IMR-90 (cell line): ENCODE results near the gene ADPRHL1. TPM values are rescaled to one million over a fixed set of nuclear protein-coding genes. Genes with fewer than 3 reads are reported as not detected.

Source experiments
- ATAC-seq: fragments of 200-7000 bp; cut with Tn5 transposase; 2 replicates; pipeline ENCODE4 v1.9.1; 2020; ENCODE audit warnings: low read depth, mild to moderate bottlenecking, moderate library complexity
- BruUV-seq: library from RNA; stranded (reverse); fragments of 400-500 nt; replicated peaks from 2 replicates; lab custom pipeline; 2021; lab: Mats Ljungman, UMichigan
- CTCF ChIA-PET: fragments of 300-600 bp; formaldehyde crosslinking; extraction: SDS; loops from one replicate; lab custom pipeline; 2021; ENCODE audit warnings: antibody characterized with exemption; lab: Yijun Ruan, JAX
- POLR2A ChIA-PET: fragments of 300-600 bp; sonication (Branson Sonifier 250); formaldehyde crosslinking; loops from one replicate; lab custom pipeline; 2022; ENCODE audit warnings: antibody characterized with exemption; ENCODE audit not compliant: unreplicated experiment; lab: Charles Lee
- DNase-seq: peaks from one replicate; pipeline ENCODE4 v3.0.0; 2013
- H2AFZ ChIP-seq: replicated peaks from 2 replicates; pipeline ENCODE3; 2013; ENCODE audit warnings: low read length, mild to moderate bottlenecking; ENCODE audit not compliant: poor library complexity
- H2AK5ac ChIP-seq: 2 replicates; pipeline ENCODE4 v1.6.1; 2013; ENCODE audit warnings: low read depth, low read length, inconsistent platforms
- H2AK9ac ChIP-seq: replicated peaks from 2 replicates; pipeline ENCODE3; 2013; ENCODE audit warnings: mild to moderate bottlenecking, low read depth, low read length, moderate library complexity; ENCODE audit not compliant: poor library complexity
- H2BK120ac ChIP-seq: 2 replicates; pipeline ENCODE4 v1.6.1; 2013; ENCODE audit warnings: low read depth, low read length, inconsistent platforms
- H2BK15ac ChIP-seq: 3 replicates; pipeline ENCODE4 v1.6.1; 2013; ENCODE audit warnings: low read depth, low read length, inconsistent platforms
- H2BK20ac ChIP-seq: 2 replicates; pipeline ENCODE4 v1.6.1; 2013; ENCODE audit warnings: low read depth, mild to moderate bottlenecking, inconsistent platforms, low read length, moderate library complexity
- H2BK5ac ChIP-seq: 2 replicates; pipeline ENCODE4 v1.6.1; 2013; ENCODE audit warnings: mild to moderate bottlenecking, low read depth, low read length, inconsistent platforms; ENCODE audit not compliant: poor library complexity, severe bottlenecking
- H3K14ac ChIP-seq: replicated peaks from 2 replicates; pipeline ENCODE4 v1.6.1; 2013; ENCODE audit warnings: low read depth, low read length, inconsistent platforms
- H3K18ac ChIP-seq: 2 replicates; pipeline ENCODE4 v1.6.1; 2013; ENCODE audit warnings: low read depth, low read length, control low read depth
- H3K23ac ChIP-seq: 2 replicates; pipeline ENCODE4 v1.6.1; 2013; ENCODE audit warnings: low read depth, low read length, inconsistent platforms
- H3K27ac ChIP-seq: 2 replicates; pipeline ENCODE4 v1.5.1; 2013; ENCODE audit warnings: mild to moderate bottlenecking, control low read depth, low read length; ENCODE audit not compliant: insufficient read depth
- H3K27me3 ChIP-seq: 2 replicates; pipeline ENCODE4 v1.6.1; 2013; ENCODE audit warnings: low read length; ENCODE audit not compliant: control insufficient read depth, insufficient read depth
- H3K36me3 ChIP-seq: 2 replicates; pipeline ENCODE4 v1.6.1; 2013; ENCODE audit warnings: low read length, mixed read lengths; ENCODE audit not compliant: control insufficient read depth, insufficient read depth
- H3K4ac ChIP-seq: 2 replicates; pipeline ENCODE4 v1.6.1; 2013; ENCODE audit warnings: low read depth, low read length, inconsistent platforms
- H3K4me1 ChIP-seq: 2 replicates; pipeline ENCODE4 v1.6.1; 2013; ENCODE audit warnings: low read length, mixed read lengths; ENCODE audit not compliant: control insufficient read depth, insufficient read depth
- H3K4me2 ChIP-seq: 2 replicates; pipeline ENCODE4 v1.6.1; 2013; ENCODE audit warnings: low read depth, mild to moderate bottlenecking, control low read depth, low read length, moderate library complexity
- H3K4me3 ChIP-seq: 2 replicates; pipeline ENCODE4 v1.5.1; 2013; ENCODE audit warnings: low read depth, mild to moderate bottlenecking, control low read depth, low read length, moderate library complexity; ENCODE audit not compliant: insufficient read depth
- H3K56ac ChIP-seq: 2 replicates; pipeline ENCODE4 v1.6.1; 2013; ENCODE audit warnings: low read length, inconsistent platforms; ENCODE audit not compliant: insufficient read depth; ENCODE audit errors: extremely low read depth
- H3K79me1 ChIP-seq, 2 experiments: 2 replicates each; pipeline ENCODE4 v1.6.1; 2013; ENCODE audit warnings: low read length in 2 of 2, inconsistent platforms in 1 of 2, low read depth in 1 of 2
- H3K9ac ChIP-seq: 2 replicates; pipeline ENCODE4 v1.6.1; 2013; ENCODE audit warnings: low read depth, low read length, control low read depth
- H3K9me1 ChIP-seq: 2 replicates; pipeline ENCODE4 v1.6.1; 2013; ENCODE audit warnings: low read length, inconsistent platforms; ENCODE audit not compliant: insufficient read depth
- H3K9me3 ChIP-seq: 2 replicates; pipeline ENCODE4 v1.6.1; 2013; ENCODE audit warnings: low read length; ENCODE audit not compliant: control insufficient read depth, insufficient read depth
- H4K20me1 ChIP-seq: 2 replicates; pipeline ENCODE4 v1.6.1; 2013; ENCODE audit warnings: low read length, inconsistent platforms; ENCODE audit not compliant: insufficient read depth
- H4K5ac ChIP-seq: 2 replicates; pipeline ENCODE4 v1.6.1; 2013; ENCODE audit warnings: mild to moderate bottlenecking, low read depth, low read length, control low read depth
- H4K8ac ChIP-seq, 2 experiments: 2 replicates each; pipeline ENCODE4 v1.6.1; 2013; ENCODE audit warnings: low read depth in 2 of 2, low read length in 2 of 2, control low read depth in 1 of 2, inconsistent platforms in 1 of 2
- H4K91ac ChIP-seq: 2 replicates; pipeline ENCODE4 v1.6.1; 2013; ENCODE audit warnings: low read depth, low read length, inconsistent platforms; ENCODE audit not compliant: insufficient read depth
- BHLHE40 ChIP-seq: fragments of 150-350 bp; IDR thresholded peaks from 2 replicates; pipeline ENCODE4 v1.6.1; 2016; ENCODE audit warnings: mild to moderate bottlenecking, low read depth, low read length
- CEBPB ChIP-seq: IDR thresholded peaks from 2 replicates; pipeline ENCODE4 v1.6.1; 2012; ENCODE audit warnings: low read depth, low read length, improper control_type of control experiment
- MAZ ChIP-seq: IDR thresholded peaks from 2 replicates; pipeline ENCODE4 v1.6.1; 2012; ENCODE audit warnings: low read depth, mild to moderate bottlenecking, low read length, improper control_type of control experiment, moderate library complexity, borderline replicate concordance
- NFE2L2 ChIP-seq: fragments of 150-350 bp; IDR thresholded peaks from 2 replicates; pipeline ENCODE4 v1.6.1; 2016; ENCODE audit warnings: low read depth, mild to moderate bottlenecking, low read length
- POLR2A ChIP-seq: IDR thresholded peaks from 2 replicates; pipeline ENCODE4 v1.6.1; 2012; ENCODE audit warnings: mild to moderate bottlenecking, low read depth, low read length
- RCOR1 ChIP-seq: IDR thresholded peaks from 2 replicates; pipeline ENCODE4 v1.6.1; 2012; ENCODE audit warnings: mild to moderate bottlenecking, low read length, improper control_type of control experiment; ENCODE audit not compliant: insufficient replicate concordance
- SMC3 ChIP-seq: fragments of 150-350 bp; IDR thresholded peaks from 2 replicates; pipeline ENCODE4 v1.6.1; 2016; ENCODE audit warnings: low read depth, mild to moderate bottlenecking, antibody characterized with exemption, low read length, moderate library complexity
- WGBS, 2 experiments: methylation state at CpG; one replicate each; pipeline versions ENCODE4 v1.1.5 to v1.1.7; 2013; ENCODE audit warnings: missing lambda C conversion rate in 2 of 2; ENCODE audit not compliant: insufficient read length in 1 of 2; ENCODE audit errors: extremely low coverage in 2 of 2; 5-methylcytosine and 5-hydroxymethylcytosine counted together
- dilution Hi-C: fragments of 300-500 bp; cut with HindIII; formaldehyde crosslinking; loops from one replicate; pipeline ENCODE4 v1.14.3; 2018; ENCODE audit warnings: low sequenced_read_pairs; ENCODE audit not compliant: unreplicated experiment
- in situ Hi-C: fragments of 300-500 bp; cut with MboI; formaldehyde crosslinking; loops from 3 replicates; pipeline ENCODE4 v1.14.3; 2019; ENCODE audit warnings: low sequenced_read_pairs, inconsistent platforms, mixed read lengths
- intact Hi-C: fragments of 100-400 bp; cut with micrococcal nuclease; formaldehyde crosslinking; loops from 2 replicates; pipeline ENCODE4 v1.10.0; 2022
- polyA plus RNA-seq, 3 experiments: library from polyadenylated mRNA; depleted of rRNA; stranded (reverse); fragments of >200 nt; gene quantifications; 2 replicates each; pipeline ENCODE4 v1.2.3, GENCODE V29; 2012; ENCODE audit warnings: low replicate concordance in 1 of 3
- total RNA-seq: library from RNA; depleted of rRNA; stranded (reverse); fragments of >200 nt; gene quantifications from 2 replicates; pipeline ENCODE4 v1.2.3, GENCODE V29; 2012
- TF ChIP-seq, protein P1 (sequence below): fragments of 150-350 bp; IDR thresholded peaks from 2 replicates; pipeline ENCODE4 v1.6.1; 2016; ENCODE audit warnings: low read depth, mild to moderate bottlenecking, low read length, moderate library complexity, borderline replicate concordance
- TF ChIP-seq, protein P2 (sequence below): fragments of 150-350 bp; IDR thresholded peaks from 2 replicates; pipeline ENCODE4 v1.6.1; 2017; ENCODE audit warnings: mild to moderate bottlenecking, antibody characterized with exemption, low read length, low read depth

ADPRHL1 gene
- total and polyA plus RNA-seq, 2 of the 4 experiments (the other 2 are of a cell fraction), result 0.36 to 0.67 TPM

DNA sequence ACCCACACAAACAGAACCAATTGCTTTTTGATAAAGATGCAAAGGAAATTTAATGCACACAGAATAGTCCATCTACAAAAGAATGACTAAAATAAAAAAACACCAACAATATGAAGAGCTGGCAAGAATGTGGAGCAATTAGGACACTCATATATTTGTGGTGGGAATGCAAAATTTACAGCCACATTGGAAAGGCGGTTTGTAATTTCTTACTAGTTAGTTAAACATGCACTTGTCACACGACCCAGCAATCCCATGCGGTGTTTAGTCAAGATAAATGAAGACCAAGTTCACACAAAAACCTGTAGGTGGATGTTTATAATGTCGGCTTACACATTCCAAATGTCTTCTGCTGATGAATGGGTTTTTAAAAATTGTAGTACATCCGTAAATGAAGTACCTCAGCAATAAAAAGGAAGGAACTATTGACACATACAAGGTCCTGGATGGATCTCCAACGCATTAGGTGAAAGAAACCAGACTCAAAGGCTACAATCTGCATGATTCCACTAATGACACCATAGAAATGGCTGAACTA is 94.6 kb downstream of the ADPRHL1 start:
- Histone ChIP-seq H3K9ac (no peak overlapping the region), H2AK5ac (no peak overlapping the region), H3K23ac (no peak overlapping the region), H3K4me3 (no peak overlapping the region), H3K9me3 (no peaks in the 10 kb centered on the region), H2AFZ (no peak overlapping the region), H3K56ac (no peak overlapping the region), H2AK9ac (no peak overlapping the region), H3K79me1 (no peaks in the 10 kb centered on the region), H4K5ac (no peak overlapping the region), H3K18ac (no peak overlapping the region), H3K4me1 (no peaks in the 10 kb centered on the region; the same call in 1 of the 2 replicates), H3K9me1 (no peaks in the 10 kb centered on the region), H3K4me2 (no peak overlapping the region), H3K36me3 (no peaks in the 10 kb centered on the region), H4K8ac (no peak overlapping the region), H3K27me3 (peaks cover 24% of the 10 kb centered on the region), H2BK5ac (no peak overlapping the region), H2BK20ac (no peak overlapping the region), H3K27ac (no peak overlapping the region), H3K14ac (no peak overlapping the region), H3K4ac (no peak overlapping the region), H4K91ac (no peak overlapping the region), H2BK120ac (no peak overlapping the region), H2BK15ac (no peak overlapping the region), H4K20me1 (no peaks in the 10 kb centered on the region)
- TF ChIP-seq POLR2A, result no peak
- TF ChIP-seq, protein P1, sequence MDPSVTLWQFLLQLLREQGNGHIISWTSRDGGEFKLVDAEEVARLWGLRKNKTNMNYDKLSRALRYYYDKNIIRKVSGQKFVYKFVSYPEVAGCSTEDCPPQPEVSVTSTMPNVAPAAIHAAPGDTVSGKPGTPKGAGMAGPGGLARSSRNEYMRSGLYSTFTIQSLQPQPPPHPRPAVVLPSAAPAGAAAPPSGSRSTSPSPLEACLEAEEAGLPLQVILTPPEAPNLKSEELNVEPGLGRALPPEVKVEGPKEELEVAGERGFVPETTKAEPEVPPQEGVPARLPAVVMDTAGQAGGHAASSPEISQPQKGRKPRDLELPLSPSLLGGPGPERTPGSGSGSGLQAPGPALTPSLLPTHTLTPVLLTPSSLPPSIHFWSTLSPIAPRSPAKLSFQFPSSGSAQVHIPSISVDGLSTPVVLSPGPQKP, result no peak
- no peak for TF ChIP-seq SMC3
- TF ChIP-seq RCOR1, result no peak
- TF ChIP-seq NFE2L2, result no peak
- no peak for TF ChIP-seq CEBPB
- TF ChIP-seq, protein P2, sequence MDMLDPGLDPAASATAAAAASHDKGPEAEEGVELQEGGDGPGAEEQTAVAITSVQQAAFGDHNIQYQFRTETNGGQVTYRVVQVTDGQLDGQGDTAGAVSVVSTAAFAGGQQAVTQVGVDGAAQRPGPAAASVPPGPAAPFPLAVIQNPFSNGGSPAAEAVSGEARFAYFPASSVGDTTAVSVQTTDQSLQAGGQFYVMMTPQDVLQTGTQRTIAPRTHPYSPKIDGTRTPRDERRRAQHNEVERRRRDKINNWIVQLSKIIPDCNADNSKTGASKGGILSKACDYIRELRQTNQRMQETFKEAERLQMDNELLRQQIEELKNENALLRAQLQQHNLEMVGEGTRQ, result no peak
- TF ChIP-seq MAZ, result no peak
- TF ChIP-seq BHLHE40, result peak; percentile 64
- in situ Hi-C loops (no loop called here), intact Hi-C loops (no loop called here), dilution Hi-C loops (no loop called here)
- WGBS, 2 experiments, result no CpG with 5 or more reads among the region's 6 CpGs
- ChIA-PET POLR2A (no interaction called here), CTCF (no interaction called here)
- ATAC-seq (no peak), DNase-seq (peak; percentile 28)
- BruUV-seq, result no TSS peak
